Calu3 (cell line): ENCODE results near the gene TCTN1. TPM values are rescaled to one million over a fixed set of nuclear protein-coding genes. Genes with fewer than 3 reads are reported as not detected.

Source experiments
- BruUV-seq: library from RNA; stranded (reverse); fragments of 400-500 nt; replicated peaks from 2 replicates; lab custom pipeline; 2021; lab: Mats Ljungman, UMichigan
- CTCF ChIA-PET: fragments of 300-600 bp; sonication (Branson Sonifier 250); formaldehyde crosslinking; loops from one replicate; lab custom pipeline; 2022; ENCODE audit warnings: antibody characterized with exemption; lab: Charles Lee
- DNase-seq: peaks from one replicate; pipeline ENCODE4 v3.0.0; 2022
- H3K27ac Mint-ChIP-seq: one replicate; pipeline ENCODE4 v1.8.0; 2022; ENCODE audit warnings: mixed read lengths; ENCODE audit not compliant: unreplicated experiment
- H3K27me3 Mint-ChIP-seq: one replicate; pipeline ENCODE4 v1.8.0; 2022; ENCODE audit warnings: mixed read lengths; ENCODE audit not compliant: unreplicated experiment
- H3K36me3 Mint-ChIP-seq: one replicate; pipeline ENCODE4 v1.8.0; 2022; ENCODE audit warnings: mild to moderate bottlenecking, moderate library complexity, mixed read lengths; ENCODE audit not compliant: insufficient read depth, unreplicated experiment
- H3K4me1 Mint-ChIP-seq: one replicate; pipeline ENCODE4 v1.8.0; 2022; ENCODE audit warnings: mild to moderate bottlenecking, low read depth, mixed read lengths; ENCODE audit not compliant: unreplicated experiment
- H3K4me3 Mint-ChIP-seq: one replicate; pipeline ENCODE4 v1.8.0; 2022; ENCODE audit warnings: mild to moderate bottlenecking, low read depth, moderate library complexity, mixed read lengths; ENCODE audit not compliant: unreplicated experiment
- H3K9me3 Mint-ChIP-seq: one replicate; pipeline ENCODE4 v1.8.0; 2022; ENCODE audit warnings: low read depth, mixed read lengths; ENCODE audit not compliant: unreplicated experiment
- CTCF ChIP-seq: fragments of 200-600 bp; IDR thresholded peaks from one replicate; pipeline ENCODE4 v1.8.0; 2022; ENCODE audit warnings: antibody characterized with exemption; ENCODE audit not compliant: unreplicated experiment
- intact Hi-C: fragments of 100-400 bp; cut with micrococcal nuclease; formaldehyde crosslinking; loops from one replicate; pipeline ENCODE4 v1.10.0; 2022; ENCODE audit not compliant: unreplicated experiment
- total RNA-seq: library from RNA; stranded (reverse); gene quantifications from 2 replicates; pipeline ENCODE4 v1.2.3, GENCODE V29; 2022

The TCTN1 gene
- total RNA-seq, 1 experiment from 2014 or later, result 41.8 TPM

GRCh38 chr12:110635055-110635454 lies 21.1 kb downstream of the TCTN1 start:
- Mint-ChIP-seq H3K9me3 (no peaks in the 10 kb centered on the region), H3K27me3 (no peaks in the 10 kb centered on the region), H3K4me1 (peaks cover 11% of the 10 kb centered on the region), H3K27ac (no peak overlapping the region), H3K36me3 (no peaks in the 10 kb centered on the region), H3K4me3 (no peak overlapping the region)
- no peak for DNase-seq
- no TSS peak for BruUV-seq
- no peak for TF ChIP-seq CTCF
- CTCF ChIA-PET, result no interaction called here
- intact Hi-C loops, result no loop called here

- TF ChIP-seq CTCF, result no peak
- H3K4me3 Mint-ChIP-seq, result no peak overlapping the region
- no peaks in the 10 kb centered on the region for H3K27me3 Mint-ChIP-seq
- CTCF ChIA-PET, result no interaction called here
- DNase-seq, result no peak
- BruUV-seq, result no TSS peak
- H3K27ac Mint-ChIP-seq, result no peak overlapping the region
- no peaks in the 10 kb centered on the region for H3K36me3 Mint-ChIP-seq
- peaks cover 12% of the 10 kb centered on the region for H3K4me1 Mint-ChIP-seq
- H3K9me3 Mint-ChIP-seq, result no peaks in the 10 kb centered on the region
- intact Hi-C loops, result no loop called here
Observed at GRCh38 chr12:110636516-110636915, 22.6 kb downstream of the TCTN1 start.

GRCh38 chr12:110637869-110638441 lies 24.0 kb downstream of the TCTN1 start:
- BruUV-seq, result no TSS peak
- no peak for TF ChIP-seq CTCF
- CTCF ChIA-PET, result no interaction called here
- peaks cover 12% of the 10 kb centered on the region for H3K4me1 Mint-ChIP-seq
- H3K9me3 Mint-ChIP-seq, result no peaks in the 10 kb centered on the region
- DNase-seq, result no peak
- H3K27ac Mint-ChIP-seq, result no peak overlapping the region
- H3K27me3 Mint-ChIP-seq, result no peaks in the 10 kb centered on the region
- H3K36me3 Mint-ChIP-seq, result no peaks in the 10 kb centered on the region
- intact Hi-C loops, result no loop called here
- no peak overlapping the region for H3K4me3 Mint-ChIP-seq

GRCh38 chr12:110638796-110639195 lies 24.9 kb downstream of the TCTN1 start:
- Mint-ChIP-seq H3K36me3 (no peaks in the 10 kb centered on the region), H3K27me3 (no peaks in the 10 kb centered on the region), H3K27ac (no peak overlapping the region), H3K4me3 (no peak overlapping the region), H3K9me3 (no peaks in the 10 kb centered on the region), H3K4me1 (peaks cover 12% of the 10 kb centered on the region)
- no TSS peak for BruUV-seq
- CTCF ChIA-PET, result no interaction called here
- no peak for DNase-seq
- TF ChIP-seq CTCF, result no peak
- intact Hi-C loops, result no loop called here
